Ishikawa (cell line): Measurements from ENCODE around the gene ADGRL4.

Experiments
- CEBPB ChIP-seq: IDR thresholded peaks from 2 replicates; pipeline ENCODE4 v1.6.1; 2012
- EGR1 ChIP-seq: IDR thresholded peaks from 2 replicates; pipeline ENCODE4 v1.6.1; 2012
- EP300 ChIP-seq: IDR thresholded peaks from 2 replicates; pipeline ENCODE4 v1.6.1; 2012; ENCODE audit warnings: borderline replicate concordance
- MAX ChIP-seq: IDR thresholded peaks from 2 replicates; pipeline ENCODE4 v1.6.1; 2012
- REST ChIP-seq: IDR thresholded peaks from 2 replicates; pipeline ENCODE4 v1.6.1; 2012; ENCODE audit warnings: low read depth, mild to moderate bottlenecking
- TAF1 ChIP-seq: IDR thresholded peaks from 2 replicates; pipeline ENCODE4 v1.6.1; 2012; ENCODE audit warnings: low read depth, mild to moderate bottlenecking
- TCF12 ChIP-seq: IDR thresholded peaks from 2 replicates; pipeline ENCODE4 v1.6.1; 2012; ENCODE audit warnings: low read depth
- TEAD4 ChIP-seq: IDR thresholded peaks from 2 replicates; pipeline ENCODE4 v1.6.1; 2012
- YY1 ChIP-seq: IDR thresholded peaks from 2 replicates; pipeline ENCODE4 v1.6.1; 2012; ENCODE audit warnings: low read depth
- TF ChIP-seq, protein P1 (sequence below): IDR thresholded peaks from 2 replicates; pipeline ENCODE4 v1.6.1; 2012

GRCh38 chr1:79044974-79045650 is 38.6 kb upstream of the ADGRL4 start:
- TF ChIP-seq MAX: no peak
- no peak for TF ChIP-seq REST
- no peak for TF ChIP-seq EP300
- TF ChIP-seq CEBPB: no peak
- no peak for TF ChIP-seq EGR1
- TF ChIP-seq TCF12: no peak
- no peak for TF ChIP-seq TAF1
- TF ChIP-seq TEAD4: no peak
- TF ChIP-seq, protein P1, sequence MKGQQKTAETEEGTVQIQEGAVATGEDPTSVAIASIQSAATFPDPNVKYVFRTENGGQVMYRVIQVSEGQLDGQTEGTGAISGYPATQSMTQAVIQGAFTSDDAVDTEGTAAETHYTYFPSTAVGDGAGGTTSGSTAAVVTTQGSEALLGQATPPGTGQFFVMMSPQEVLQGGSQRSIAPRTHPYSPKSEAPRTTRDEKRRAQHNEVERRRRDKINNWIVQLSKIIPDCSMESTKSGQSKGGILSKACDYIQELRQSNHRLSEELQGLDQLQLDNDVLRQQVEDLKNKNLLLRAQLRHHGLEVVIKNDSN: no peak
- TF ChIP-seq YY1: no peak
